Pulmonary artery endothelial cell (primary cell): ENCODE measurements around the gene TMC3. TPM values are rescaled to one million over a fixed set of nuclear protein-coding genes. Genes with fewer than 3 reads are reported as not detected.
"Not testable (repeated sequence)": the region's sequence is repeated elsewhere in the genome, so short reads cannot be mapped to it uniquely, and the experiment has no call there.

ENCODE experiments used
- DNase-seq: peaks from one replicate; pipeline ENCODE4 v3.0.0-alpha.2; 2011; ENCODE audit warnings: low read depth, low spot score
- total RNA-seq: library from RNA; depleted of rRNA; stranded (reverse); fragments of >200 nt; gene quantifications from 2 replicates; pipeline ENCODE4 v1.2.3, GENCODE V29; 2014

Gene TMC3
- not detected in 2 replicates for total RNA-seq

DNA sequence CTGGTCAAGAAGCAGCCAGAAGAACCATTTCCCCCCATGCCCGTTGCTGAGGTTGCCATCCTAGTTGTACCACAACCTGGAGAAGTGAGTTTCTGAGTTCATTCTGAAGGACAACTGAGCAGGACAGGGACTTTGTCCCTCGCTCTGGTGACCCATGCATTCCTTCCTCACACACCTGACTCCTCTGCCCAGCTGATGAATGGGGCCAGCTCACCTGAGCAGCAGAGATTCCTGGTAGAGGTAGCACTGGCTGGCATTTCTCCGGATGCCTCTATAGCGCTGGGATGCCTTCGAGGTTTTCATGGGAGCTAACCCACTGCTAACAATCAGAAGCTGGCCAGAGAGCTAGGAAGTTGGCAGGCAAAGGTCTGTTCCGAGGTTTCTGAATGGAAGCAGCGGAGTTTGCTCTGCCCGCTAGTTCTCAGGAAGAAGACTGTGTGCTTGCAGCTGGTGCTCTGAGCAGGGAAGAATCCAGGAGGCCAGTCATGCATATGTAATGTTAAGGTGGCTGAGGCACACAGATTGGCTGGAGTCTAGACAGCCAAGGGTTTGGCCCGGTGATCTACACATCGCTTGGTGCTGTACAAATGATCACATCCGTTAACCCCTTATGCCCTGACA, at the start of gene TMC3:
TSS of gene TMC3 (minus strand) at position 439 of the 621 bp plus-strand sequence. CDS start at position 303, 136 bp downstream.
- no peak for DNase-seq

DNA sequence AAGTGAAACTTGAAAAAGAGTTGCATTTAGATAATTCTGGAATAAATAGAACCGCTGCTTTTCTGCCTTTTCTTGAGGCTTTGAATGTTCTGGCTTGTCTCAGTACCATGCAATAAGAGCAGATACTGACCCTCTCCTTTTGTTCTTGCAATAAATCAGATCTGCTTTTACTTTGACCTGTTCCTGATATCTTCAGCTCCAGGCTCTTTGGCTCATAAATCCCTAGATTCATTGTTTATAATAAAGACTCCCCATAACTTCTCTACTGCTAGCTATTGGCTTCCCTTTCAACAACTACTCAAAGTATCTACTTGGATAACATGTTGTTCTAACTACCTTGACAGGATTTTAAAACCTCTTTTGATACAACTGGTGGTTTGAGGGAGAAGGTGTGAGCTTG, 47.4 kb upstream of the TMC3 start:
- DNase-seq, result no peak

DNA sequence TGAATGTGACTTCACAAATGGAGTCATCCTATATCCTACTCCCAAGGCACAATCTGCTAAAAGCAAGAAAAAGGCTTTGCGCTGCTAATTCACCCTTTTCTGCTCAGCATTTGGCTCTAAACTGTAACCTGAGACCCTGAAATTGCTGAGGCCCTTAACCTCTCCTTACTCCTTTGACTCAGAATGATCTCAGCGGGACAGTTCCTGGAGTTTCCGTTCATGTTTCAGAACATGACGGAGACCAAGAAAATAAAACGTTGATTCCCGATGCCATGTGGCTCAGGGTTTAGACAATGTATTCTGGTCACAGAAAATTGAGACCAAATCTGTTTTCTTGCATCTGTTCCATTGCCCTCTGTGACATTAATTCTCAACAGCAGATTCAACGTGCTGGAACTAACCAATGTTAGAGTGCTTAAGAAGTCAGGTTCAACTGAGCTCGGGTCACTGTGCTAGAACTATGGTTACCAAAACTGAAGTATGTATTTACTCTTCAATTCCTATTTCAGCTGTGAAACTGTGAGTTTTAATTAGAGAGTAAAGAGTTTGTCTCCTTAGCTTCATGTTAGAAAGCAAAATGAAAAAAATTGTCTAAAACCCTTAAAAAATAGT, 45.4 kb upstream of the TMC3 start:
- DNase-seq, result no peak

DNA sequence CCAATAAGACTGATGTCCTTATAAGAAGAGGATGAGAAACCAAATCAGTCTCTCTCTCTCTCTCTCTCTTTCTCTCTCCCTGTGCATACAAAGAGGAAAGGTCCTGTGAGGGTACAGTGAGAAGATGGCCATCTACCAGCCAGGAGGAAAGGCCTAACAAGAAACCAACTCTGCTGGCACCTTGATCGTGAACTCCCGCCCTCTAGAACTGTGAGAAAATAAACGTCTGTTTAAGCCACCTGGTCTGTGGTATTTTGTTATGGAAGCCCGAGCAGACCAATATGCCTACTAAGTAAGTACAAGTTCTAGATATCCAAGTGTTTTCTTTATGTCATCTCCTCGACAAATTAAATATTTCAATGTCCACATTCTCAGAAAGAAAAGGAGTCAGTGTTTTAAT, 44.9 kb upstream of the TMC3 start:
- no peak for DNase-seq

DNA sequence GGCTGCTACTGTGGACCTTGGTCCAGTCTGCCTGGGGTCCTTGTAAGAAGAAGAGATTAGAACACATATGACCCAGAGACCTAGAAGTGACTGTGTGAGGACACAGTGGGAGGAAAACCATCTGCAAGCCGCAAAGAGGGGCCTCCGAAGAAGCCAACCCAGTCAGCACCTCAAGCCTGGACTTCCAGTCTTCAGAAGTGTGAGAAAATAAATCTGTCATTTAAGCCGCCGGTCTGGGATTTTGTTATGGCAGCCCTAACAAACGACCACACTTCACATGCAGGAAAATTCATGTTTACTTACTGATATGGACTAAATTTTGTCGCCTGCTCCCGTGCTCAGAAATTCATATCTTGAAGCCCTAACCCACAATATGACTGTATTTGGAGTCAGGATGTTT, 44.4 kb upstream of the TMC3 start:
- DNase-seq, result no peak

DNA sequence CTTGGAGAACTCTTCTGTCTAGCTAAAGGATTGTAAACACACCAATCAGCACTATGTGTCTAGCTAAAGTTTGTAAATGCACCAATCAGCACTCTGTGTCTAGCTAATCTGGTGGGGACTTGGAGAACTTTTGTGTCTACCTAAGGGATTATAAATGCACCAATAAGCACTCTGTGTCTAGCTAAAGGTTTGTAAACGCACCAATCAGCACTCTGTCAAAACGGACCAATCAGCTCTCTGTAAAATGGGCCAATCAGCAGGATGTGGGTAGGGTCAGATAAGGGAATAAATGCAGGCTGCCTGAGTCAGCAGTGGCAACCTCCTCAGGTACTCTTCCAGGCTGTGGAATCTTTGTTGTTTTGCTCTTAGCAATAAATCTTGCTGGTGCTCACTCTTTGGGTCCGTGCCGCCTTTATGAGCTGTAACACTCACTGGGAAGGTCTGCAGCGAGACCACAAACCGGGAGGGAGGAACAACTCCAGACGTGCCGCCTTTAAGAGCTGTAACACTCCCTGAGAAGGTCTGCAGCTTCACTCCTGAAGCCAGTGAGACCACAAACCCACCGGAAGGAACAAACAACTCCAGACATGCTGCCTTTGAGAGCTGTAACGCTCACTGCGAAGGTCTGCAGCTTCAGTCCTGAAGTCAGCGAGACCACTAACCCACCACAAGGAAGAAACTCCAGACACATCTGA, 40.4 kb upstream of the TMC3 start:
- DNase-seq, result not testable (repeated sequence)

DNA sequence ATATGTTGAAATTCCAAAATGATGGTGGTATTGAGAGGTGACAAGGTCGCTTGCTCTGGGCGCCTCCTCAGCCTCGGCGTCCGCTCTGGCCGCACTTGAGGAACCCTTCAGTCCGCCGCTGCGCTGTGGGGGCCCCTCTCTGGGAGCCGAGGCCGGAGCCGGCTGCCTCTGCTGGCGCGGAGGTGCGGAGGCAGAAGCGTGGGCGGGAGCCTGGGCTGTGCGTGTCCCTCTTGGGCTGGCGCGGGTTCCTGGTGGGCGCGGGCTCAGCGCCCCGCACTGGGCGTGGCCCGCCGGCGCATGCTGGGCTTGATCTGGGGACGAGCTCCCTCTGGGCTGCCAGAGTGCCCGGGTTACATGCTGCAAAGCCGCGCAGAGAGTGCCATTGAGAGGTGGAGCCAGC, 39.8 kb upstream of the TMC3 start:
- no peak for DNase-seq

DNA sequence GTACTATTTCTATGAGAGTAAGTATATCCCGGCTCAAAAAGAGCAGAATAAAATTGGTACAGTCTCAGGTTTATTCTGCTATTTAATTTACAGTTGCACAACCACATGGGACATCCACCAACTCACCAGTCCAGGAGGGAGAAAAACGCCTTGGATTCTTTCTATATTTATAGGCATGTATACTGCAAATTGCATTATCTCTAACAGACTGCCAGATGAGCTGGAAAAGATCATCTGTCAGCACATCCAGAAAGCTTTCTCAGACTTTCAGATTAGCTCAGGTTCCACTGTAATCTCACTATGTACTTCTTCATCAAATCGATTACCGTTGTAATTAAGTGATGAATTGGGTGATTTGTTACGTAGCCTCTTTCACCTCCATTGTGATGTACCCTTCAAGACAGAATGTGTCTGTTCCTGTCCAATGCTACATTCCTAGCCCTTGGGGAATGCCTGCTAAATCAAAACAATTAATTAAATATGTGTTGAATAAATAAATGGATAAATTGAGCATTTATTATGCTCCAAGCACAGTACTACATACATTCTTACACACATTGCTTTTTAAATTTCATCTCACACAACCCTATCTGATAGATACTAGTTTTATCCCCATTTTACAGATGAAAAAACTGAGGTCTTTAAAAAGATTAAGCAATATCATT, 38.1 kb upstream of the TMC3 start:
- no peak for DNase-seq

DNA sequence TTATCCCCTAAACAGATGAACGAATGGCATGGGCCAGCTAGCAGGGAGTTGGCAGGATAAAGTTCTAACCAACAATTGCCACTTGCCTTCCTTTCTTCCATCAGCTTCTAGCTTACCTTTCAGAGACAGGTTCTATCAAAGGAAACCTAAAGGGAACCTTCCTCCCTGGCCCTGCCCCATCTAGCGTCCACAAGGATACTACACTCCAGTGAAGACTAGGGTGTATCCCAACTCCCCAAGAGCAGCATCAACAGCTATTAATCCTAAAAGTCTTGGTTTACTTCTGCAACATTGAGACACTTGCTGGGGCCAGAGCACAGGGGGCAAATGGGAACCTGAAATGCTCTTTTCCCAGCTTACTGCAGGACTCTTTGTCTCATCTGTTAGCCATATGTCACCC, 37.0 kb upstream of the TMC3 start:
- DNase-seq, result no peak

DNA sequence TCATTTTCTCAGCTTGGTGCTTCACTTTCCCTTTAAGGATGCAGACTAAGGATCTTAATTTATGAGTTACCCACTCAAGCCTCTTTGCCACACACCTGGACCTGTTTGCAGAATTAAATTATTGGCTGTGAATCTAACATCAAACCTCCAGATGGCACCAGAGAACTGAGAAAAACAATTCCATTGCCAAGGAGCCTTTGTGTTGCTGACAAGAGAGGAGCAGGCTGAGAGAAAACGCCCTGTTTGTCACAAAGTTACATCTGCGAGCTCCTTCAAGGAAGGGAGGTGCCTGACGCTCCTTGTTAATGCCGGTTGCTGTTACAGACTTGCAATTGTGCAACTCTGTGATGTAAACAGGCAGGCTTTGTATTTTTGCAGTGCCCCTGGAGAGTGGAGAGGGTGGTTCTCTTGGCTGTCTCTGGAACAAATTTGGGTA, 36.3 kb upstream of the TMC3 start:
- DNase-seq, result peak; percentile 17

DNA sequence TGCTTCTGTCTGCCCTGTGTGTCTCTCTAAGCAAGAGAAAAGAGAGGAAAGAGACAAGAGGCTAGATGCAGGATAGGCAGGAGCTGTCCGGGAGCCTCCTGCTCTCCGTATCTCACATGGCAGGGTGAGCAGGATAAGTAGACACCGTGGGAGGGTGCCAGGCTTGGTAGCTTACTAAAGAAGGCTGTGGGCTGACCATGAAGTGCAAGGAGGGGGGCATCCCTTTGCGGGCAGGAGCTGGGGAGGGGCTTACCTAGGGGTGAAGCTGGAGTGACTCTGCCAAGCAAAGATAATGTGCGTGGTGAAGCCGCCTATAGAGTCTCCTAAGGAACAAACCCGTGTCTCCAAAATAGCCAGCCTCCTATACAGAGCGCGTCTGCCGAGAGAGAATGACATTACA, 33.7 kb upstream of the TMC3 start:
- no peak for DNase-seq

DNA sequence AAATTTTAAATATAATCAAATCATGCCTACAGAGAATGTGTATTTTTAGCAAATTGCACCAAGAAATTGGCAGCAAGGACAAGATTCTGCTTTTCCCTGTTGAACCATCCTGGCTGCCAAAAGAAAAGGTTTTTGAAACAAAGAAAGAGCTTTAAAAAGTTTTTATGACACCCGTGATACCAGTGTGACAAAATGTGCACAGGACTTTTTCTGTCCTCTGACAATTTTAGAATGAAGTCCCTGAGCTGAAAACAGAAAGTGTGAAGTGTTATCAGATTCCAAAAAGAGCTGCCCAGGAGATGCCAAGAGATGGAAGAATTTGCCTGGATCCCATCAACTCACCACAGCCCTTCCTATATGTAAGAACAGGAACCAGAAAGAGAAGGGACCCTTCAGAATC, 33.2 kb upstream of the TMC3 start:
- DNase-seq, result no peak

DNA sequence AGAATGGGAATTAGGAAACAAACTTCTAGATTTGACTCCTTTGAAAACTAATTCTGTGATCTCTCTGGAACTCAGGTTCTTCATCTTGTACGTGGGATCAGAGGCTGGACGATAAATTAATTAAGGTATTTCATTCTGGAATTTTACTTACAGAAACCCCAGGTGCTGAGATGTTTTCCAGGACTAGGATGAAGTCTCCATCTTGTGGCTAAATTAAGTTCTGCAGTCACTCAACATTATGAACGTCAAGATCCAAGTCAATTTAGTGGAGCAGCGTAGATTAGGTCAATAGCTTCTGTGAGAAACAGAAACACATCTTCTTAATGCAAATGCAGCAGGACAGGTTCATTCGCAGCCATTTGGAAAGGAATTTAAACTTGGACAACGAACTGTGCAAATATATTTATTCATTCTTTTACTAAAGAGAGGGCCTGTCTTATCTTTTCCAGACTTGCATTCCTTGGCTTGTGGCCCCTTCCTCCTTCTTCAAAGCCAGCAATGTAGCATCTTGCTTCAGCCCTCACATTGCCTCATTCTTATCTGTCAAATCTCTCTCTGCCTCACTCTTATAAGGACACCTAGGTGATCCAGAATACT, 26.7 kb upstream of the TMC3 start:
- peak; percentile 4 for DNase-seq

DNA sequence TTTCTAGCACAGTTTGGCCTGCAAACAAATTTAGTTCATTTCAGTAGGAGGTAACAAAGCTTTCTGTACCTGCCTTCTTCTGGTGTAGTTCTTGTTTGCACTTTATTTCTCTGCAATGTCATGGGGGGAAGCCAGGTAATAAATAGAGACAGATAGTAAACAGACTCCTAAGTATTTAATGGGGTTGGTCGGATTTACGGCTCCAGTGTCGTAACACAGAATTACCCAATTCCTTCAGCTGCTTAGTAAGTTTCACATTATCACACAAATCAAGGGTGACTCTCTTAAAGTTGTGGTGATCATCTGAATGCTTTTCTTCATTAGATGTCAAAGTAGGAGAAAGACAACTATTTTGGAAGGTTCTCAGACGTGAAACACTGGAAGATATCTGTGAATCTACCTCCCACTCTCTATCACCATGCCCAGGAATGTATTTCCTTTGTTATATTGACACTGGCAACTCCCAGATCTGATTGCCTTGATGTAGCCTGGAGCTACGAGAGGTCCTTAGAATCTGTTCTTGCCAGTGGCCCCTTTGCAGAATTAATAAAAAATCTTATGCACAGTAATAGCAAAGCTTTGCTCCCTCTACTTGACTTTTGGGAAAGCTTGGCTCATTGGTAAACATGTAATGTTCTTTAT, 25.0 kb upstream of the TMC3 start:
- DNase-seq, result no peak

DNA sequence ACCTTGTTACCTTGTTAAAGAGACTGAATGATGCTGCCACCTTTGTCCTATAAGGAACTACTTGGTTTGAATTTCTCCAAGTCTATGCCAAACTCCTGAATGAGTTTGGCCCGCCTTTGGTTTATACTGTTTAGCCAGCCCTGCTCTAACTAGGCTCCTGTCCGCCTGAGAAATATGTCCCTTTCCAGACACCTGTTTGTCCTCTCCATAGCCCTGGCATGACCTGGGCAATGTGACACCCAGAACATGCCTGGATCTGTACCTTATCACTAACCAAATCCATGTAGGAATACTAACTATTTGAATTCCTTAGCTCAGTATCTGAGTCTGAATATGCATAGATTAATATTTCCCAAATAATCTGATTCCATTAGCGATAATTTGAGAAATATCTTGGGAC, 24.4 kb upstream of the TMC3 start:
- DNase-seq, result no peak

DNA sequence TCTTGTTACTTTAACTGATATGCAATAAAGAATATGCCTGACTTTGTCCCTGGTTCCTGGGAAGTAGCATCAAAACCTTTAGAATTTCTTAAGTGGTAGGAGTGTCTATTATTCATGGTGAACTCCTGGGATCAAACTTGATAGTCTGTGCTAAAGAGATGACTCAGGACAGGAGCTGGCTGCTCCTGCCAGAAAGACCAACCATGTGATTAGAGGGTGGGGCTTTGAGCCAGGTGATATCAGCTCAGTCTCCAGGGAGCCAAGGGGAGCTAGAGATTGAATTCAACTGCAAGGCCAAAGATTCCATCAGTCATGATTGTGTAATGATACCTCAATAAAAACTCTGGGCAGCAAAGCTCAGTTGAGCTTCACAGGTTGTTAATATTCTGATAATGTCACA, 20.6 kb upstream of the TMC3 start:
- DNase-seq, result no peak

DNA sequence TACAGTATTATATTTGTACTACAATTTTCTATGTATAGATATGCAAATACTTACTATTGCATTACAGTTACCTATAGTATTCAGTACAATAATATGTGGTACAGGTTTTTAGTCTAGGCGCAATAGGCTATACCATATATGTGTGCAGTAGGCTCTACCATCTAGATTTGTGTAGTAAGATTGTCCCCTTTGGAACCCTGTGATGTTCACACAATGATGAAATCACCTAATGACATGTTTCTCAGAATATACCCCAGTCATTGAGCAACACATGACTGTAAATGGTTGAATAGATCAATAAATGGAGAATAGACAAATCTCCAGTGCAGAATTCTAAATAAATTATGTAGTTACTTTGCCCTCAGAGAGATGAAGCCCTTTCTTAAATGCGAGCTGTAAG, 17.6 kb upstream of the TMC3 start:
- no peak for DNase-seq

DNA sequence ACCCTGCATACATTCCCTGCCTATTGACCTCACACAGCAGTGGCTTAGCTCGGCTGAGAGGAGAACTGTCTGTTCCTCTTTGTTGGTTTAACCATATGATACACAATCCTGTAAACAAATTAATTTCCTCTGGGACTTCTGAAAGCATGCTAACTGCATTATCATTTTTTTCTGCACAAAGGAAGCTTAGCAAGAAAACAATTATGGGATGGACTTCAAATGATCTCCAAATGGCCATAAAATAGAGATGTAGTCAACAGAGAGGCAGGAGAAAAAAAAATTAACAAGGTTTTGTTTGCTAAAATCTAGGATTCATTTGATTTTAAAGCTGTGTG, 14.4 kb upstream of the TMC3 start:
- no peak for DNase-seq

DNA sequence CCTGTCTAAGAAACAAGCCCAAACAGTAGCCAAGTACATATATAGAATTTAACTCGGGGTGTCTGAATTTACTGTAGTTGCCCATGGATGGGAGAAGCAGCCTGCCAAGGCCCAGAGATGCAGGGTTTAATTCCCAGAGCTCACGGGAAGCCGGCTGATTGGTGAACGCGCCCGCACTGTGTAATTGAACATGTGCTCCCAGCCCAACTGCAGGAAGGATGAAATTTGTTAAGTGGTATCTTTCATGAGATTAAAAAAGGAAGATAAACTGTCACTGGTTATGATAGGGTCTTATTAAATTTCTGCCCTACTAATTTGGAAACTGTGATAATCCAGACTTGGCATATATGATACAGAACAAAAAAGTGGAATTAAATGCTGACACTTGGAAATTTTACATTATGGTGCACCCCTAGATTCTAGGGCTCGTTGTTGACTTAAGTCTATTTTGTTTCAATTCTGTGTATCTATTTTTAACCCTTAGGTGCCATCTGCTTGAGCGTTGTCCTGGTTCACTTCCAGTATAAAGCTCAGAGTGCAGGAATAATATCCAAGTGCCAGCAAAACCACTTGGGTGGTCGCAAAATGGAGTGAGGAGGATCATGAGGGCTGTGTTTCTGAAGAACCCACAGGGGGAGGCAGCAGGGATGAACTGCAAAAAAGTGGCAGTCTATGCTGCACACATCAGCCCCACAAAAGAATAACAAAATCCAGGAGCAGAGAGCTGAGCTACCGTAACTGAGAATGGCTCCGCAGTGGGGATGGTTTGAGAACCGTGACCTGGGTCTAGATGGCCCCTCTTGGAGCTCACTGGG, 13.8 kb upstream of the TMC3 start:
- no peak for DNase-seq

DNA sequence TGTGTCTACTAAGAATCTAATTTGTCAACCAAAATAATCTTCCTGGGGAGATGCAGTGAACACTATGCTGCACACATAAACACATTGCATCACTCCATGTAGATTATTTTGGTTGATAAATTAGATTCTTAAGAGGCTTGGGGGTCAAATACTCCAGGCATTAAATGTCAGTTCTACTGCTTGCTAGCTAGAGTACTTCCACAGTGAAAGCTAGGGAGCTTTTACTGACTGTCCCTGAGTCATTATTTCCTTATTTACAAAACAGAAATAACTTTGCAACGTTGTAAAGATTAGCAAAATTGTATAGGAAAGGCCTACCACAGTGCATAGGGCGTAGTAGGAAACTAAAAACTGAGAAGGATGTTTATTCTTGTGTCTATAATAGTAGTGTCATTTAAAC, 12.9 kb upstream of the TMC3 start:
- no peak for DNase-seq

DNA sequence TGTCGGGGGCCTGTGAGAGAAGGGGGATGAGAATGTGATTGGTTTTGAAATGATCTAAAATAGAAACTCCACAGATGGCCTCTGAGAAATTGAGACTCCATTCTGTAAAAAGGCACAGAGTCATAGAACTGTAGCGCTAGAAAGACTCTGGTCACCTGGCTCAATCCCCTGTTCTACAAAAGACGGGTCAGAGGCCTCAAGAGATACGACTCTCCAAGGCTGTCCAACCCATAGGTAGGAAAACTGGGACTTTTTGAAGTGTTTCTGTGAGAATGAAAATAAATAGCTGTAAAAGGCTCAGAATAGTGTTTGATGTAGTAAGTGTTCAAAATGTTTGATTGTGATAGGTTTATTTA, 11.7 kb upstream of the TMC3 start:
- DNase-seq, result no peak
